ENCODE results near the gene CALN1. TPM values are rescaled to one million over a fixed set of nuclear protein-coding genes. Genes with fewer than 3 reads are reported as not detected.

The CALN1 gene
- total RNA-seq, 1 experiment from 2014 or later = not detected

DNA sequence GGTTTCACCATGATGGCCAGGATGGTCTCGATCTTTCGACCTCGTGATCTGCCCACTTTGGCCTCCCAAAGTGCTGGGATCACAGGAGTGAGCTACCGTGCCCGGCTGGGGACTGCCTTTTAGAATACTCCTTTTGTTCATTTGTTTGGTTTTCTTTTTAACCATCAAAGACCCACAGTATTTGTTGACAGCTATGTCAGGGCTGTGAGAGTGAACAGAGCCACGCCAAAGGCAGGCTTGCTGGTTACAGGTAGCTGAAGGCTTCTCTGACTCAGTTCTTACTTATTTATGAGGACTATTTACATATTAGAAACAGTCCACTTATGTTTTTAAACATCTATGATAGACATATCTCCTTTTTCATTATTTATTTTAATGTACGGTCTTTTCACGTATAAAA lies 544.5 kb downstream of the CALN1 start:
- H3K9me3 ChIP-seq = no peaks in the 10 kb centered on the region
- no peaks in the 10 kb centered on the region for H3K4me1 ChIP-seq
- POLR2A ChIA-PET = no interaction called here
- Mint-ChIP-seq H3K4me1 (ENCODE audit: low read depth, unreplicated experiment) (no peaks in the 10 kb centered on the region), H3K4me3 (ENCODE audit: unreplicated experiment) (no peak overlapping the region), H3K27ac (ENCODE audit: unreplicated experiment) (no peak overlapping the region), H3K27me3 (ENCODE audit: insufficient read depth, unreplicated experiment) (no peaks in the 10 kb centered on the region), H3K36me3 (ENCODE audit: insufficient read depth, unreplicated experiment) (no peaks in the 10 kb centered on the region), H3K9me3 (ENCODE audit: unreplicated experiment) (peaks cover 20% of the 10 kb centered on the region)
- H3K4me3 ChIP-seq (ENCODE audit: low read depth, low read length) = no peak overlapping the region
- CTCF ChIA-PET = no interaction called here
- intact Hi-C loops (cut with micrococcal nuclease; ENCODE audit: unreplicated experiment) = no loop called here
- no peaks in the 10 kb centered on the region for H3K27me3 ChIP-seq (replicated peaks; ENCODE audit: control insufficient read depth, insufficient read depth, low read length)
- DNase-seq = no peak
- no peak for TF ChIP-seq CTCF (IDR thresholded peaks at IDR 0.05; ENCODE audit: insufficient read depth in 1 of 2, low read depth in 1 of 2, low read length in 1 of 2, severe bottlenecking in 1 of 2, unreplicated experiment in 1 of 2)
- no TSS peak for BruUV-seq (replicated peaks)
- H3K36me3 ChIP-seq (ENCODE audit: control insufficient read depth, insufficient read depth, low read length) = no peaks in the 10 kb centered on the region

DNA sequence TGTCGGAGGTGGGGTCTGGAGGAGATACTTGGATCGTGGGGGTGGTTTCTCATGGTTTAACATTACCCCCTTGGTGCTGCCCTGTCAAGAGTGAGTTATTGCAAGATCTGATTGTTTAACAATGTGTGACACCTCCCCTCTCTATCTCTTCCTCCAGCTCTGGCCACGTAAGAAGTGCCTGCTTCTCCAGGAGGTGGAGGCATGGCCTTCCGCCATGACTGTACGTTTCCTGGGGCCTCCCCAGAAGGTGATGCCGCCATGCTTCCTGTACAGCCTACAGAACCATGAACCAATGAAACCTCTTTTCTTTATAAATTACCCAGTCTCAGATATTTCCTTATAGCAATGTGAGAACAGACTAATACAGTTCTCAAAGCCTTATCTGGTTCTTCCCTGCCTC lies 547.0 kb downstream of the CALN1 start:
- Histone ChIP-seq H3K4me1 (no peaks in the 10 kb centered on the region), H3K36me3 (ENCODE audit: control insufficient read depth, insufficient read depth, low read length) (no peaks in the 10 kb centered on the region), H3K4me3 (ENCODE audit: low read depth, low read length) (no peak overlapping the region), H3K27me3 (replicated peaks; ENCODE audit: control insufficient read depth, insufficient read depth, low read length) (no peaks in the 10 kb centered on the region), H3K9me3 (no peaks in the 10 kb centered on the region)
- Mint-ChIP-seq H3K36me3 (ENCODE audit: insufficient read depth, unreplicated experiment) (no peaks in the 10 kb centered on the region), H3K4me3 (ENCODE audit: unreplicated experiment) (no peak overlapping the region), H3K27ac (ENCODE audit: unreplicated experiment) (no peak overlapping the region), H3K27me3 (ENCODE audit: insufficient read depth, unreplicated experiment) (no peaks in the 10 kb centered on the region), H3K4me1 (ENCODE audit: low read depth, unreplicated experiment) (no peaks in the 10 kb centered on the region), H3K9me3 (ENCODE audit: unreplicated experiment) (peaks cover 9% of the 10 kb centered on the region)
- DNase-seq = no peak
- intact Hi-C loops (cut with micrococcal nuclease; ENCODE audit: unreplicated experiment) = no loop called here
- CTCF ChIA-PET = no interaction called here
- POLR2A ChIA-PET = no interaction called here
- no peak for TF ChIP-seq CTCF (IDR thresholded peaks at IDR 0.05; ENCODE audit: insufficient read depth in 1 of 2, low read depth in 1 of 2, low read length in 1 of 2, severe bottlenecking in 1 of 2, unreplicated experiment in 1 of 2)
- no TSS peak for BruUV-seq (replicated peaks)

DNA sequence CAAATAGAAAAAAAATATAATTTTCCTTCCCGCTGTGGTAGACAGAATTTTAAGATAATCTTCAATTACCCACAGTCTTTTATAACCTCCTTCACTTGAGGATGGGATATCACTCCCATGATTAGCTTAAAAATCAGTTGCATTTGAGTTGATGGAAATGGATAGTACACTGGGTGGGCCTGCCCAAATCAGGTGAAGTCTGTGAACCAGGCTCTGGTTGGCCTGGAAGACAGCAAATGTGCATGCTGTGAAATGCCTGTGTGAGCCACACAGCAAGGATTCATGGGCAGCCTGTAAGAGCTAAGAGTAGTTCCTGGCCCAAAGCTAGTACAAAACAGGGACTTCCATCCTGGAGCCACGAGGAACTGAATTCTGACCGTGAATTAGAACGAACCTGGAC lies 548.0 kb downstream of the CALN1 start:
- DNase-seq = no peak
- TF ChIP-seq CTCF (IDR thresholded peaks at IDR 0.05; ENCODE audit: insufficient read depth in 1 of 2, low read depth in 1 of 2, low read length in 1 of 2, severe bottlenecking in 1 of 2, unreplicated experiment in 1 of 2) = no peak
- H3K27me3 Mint-ChIP-seq (ENCODE audit: insufficient read depth, unreplicated experiment) = no peaks in the 10 kb centered on the region
- BruUV-seq (replicated peaks) = no TSS peak
- Histone ChIP-seq H3K9me3 (no peaks in the 10 kb centered on the region), H3K36me3 (ENCODE audit: control insufficient read depth, insufficient read depth, low read length) (no peaks in the 10 kb centered on the region), H3K27me3 (replicated peaks; ENCODE audit: control insufficient read depth, insufficient read depth, low read length) (no peaks in the 10 kb centered on the region), H3K4me3 (ENCODE audit: low read depth, low read length) (no peak overlapping the region), H3K4me1 (no peaks in the 10 kb centered on the region)
- no peaks in the 10 kb centered on the region for H3K36me3 Mint-ChIP-seq (ENCODE audit: insufficient read depth, unreplicated experiment)
- intact Hi-C loops (cut with micrococcal nuclease; ENCODE audit: unreplicated experiment) = no loop called here
- ChIA-PET CTCF (no interaction called here), POLR2A (no interaction called here)
- peaks cover 9% of the 10 kb centered on the region for H3K9me3 Mint-ChIP-seq (ENCODE audit: unreplicated experiment)
- no peak overlapping the region for H3K27ac Mint-ChIP-seq (ENCODE audit: unreplicated experiment)
- H3K4me3 Mint-ChIP-seq (ENCODE audit: unreplicated experiment) = no peak overlapping the region
- H3K4me1 Mint-ChIP-seq (ENCODE audit: low read depth, unreplicated experiment) = no peaks in the 10 kb centered on the region

All from Caco-2 (cell line).